GM23338 (cell line): ENCODE measurements around the gene CHN2. TPM values are rescaled to one million over a fixed set of nuclear protein-coding genes. Genes with fewer than 3 reads are reported as not detected.
A peak's percentile ranks its signal among the peaks of the same experiment; 100 is the strongest.
"Not testable (repeated sequence)": the region's sequence is repeated elsewhere in the genome, so short reads cannot be mapped to it uniquely, and the experiment has no call there.

Experiments used
- ATAC-seq: fragments of 200-7000 bp; cut with Tn5 transposase; 3 replicates; pipeline ENCODE4 v1.9.1; 2020
- DNase-seq: peaks from one replicate; pipeline ENCODE4 v3.0.0-alpha.2; 2015; ENCODE audit warnings: low spot score
- H2AFZ ChIP-seq: fragments of 200-600 bp; sonication (generic); 2 replicates; pipeline ENCODE4 v1.8.0; 2016; ENCODE audit warnings: antibody characterized with exemption, mild to moderate bottlenecking, moderate library complexity
- H3F3A ChIP-seq: fragments of 200-600 bp; sonication (generic); replicated peaks from 2 replicates; pipeline ENCODE4 v1.8.0; 2017; ENCODE audit warnings: antibody characterized with exemption, mixed run types, low read depth
- H3K27ac ChIP-seq: fragments of 200-600 bp; sonication (generic); 2 replicates; pipeline ENCODE4 v1.6.1; 2016; ENCODE audit warnings: low read depth
- H3K27me3 ChIP-seq: fragments of 200-600 bp; sonication (generic); 2 replicates; pipeline ENCODE4 v1.8.0; 2016; ENCODE audit warnings: mild to moderate bottlenecking, mixed run types, moderate library complexity; ENCODE audit not compliant: insufficient read depth
- H3K36me3 ChIP-seq: fragments of 200-600 bp; sonication (generic); 2 replicates; pipeline ENCODE4 v1.8.0; 2016; ENCODE audit warnings: mild to moderate bottlenecking; ENCODE audit not compliant: insufficient read depth
- H3K4me1 ChIP-seq: fragments of 200-600 bp; sonication (generic); 2 replicates; pipeline ENCODE4 v1.8.0; 2016; ENCODE audit warnings: mild to moderate bottlenecking, moderate library complexity; ENCODE audit not compliant: insufficient read depth
- H3K4me2 ChIP-seq: fragments of 200-600 bp; sonication (generic); 2 replicates; pipeline ENCODE4 v1.7.1; 2017; ENCODE audit warnings: mixed run types
- H3K4me3 ChIP-seq: fragments of 200-600 bp; sonication (generic); 2 replicates; pipeline ENCODE4 v1.6.1; 2016; ENCODE audit warnings: mixed run types
- H3K79me2 ChIP-seq: fragments of 200-600 bp; sonication (generic); replicated peaks from 2 replicates; pipeline ENCODE4 v1.8.0; 2017; ENCODE audit warnings: mild to moderate bottlenecking; ENCODE audit not compliant: insufficient read depth
- H3K9me2 ChIP-seq: fragments of 200-600 bp; sonication (generic); 2 replicates; pipeline ENCODE4 v1.8.0; 2017; ENCODE audit not compliant: insufficient read depth
- H4K20me1 ChIP-seq: fragments of 200-600 bp; sonication (generic); replicated peaks from 2 replicates; pipeline ENCODE4 v1.8.0; 2017; ENCODE audit warnings: mild to moderate bottlenecking; ENCODE audit not compliant: insufficient read depth
- H3K27ac Mint-ChIP-seq: 2 replicates; pipeline ENCODE4 v1.8.0; 2020; ENCODE audit warnings: inconsistent platforms, mild to moderate bottlenecking, moderate library complexity, mixed read lengths
- H3K27me3 Mint-ChIP-seq: 3 replicates; pipeline ENCODE4 v1.8.0; 2022; ENCODE audit warnings: low read depth, mild to moderate bottlenecking, moderate library complexity, mixed read lengths, inconsistent platforms; ENCODE audit not compliant: insufficient read depth, poor library complexity
- H3K36me3 Mint-ChIP-seq: 3 replicates; pipeline ENCODE4 v1.8.0; 2021; ENCODE audit warnings: low read depth, mild to moderate bottlenecking, inconsistent platforms, moderate library complexity, mixed read lengths
- H3K4me1 Mint-ChIP-seq: 3 replicates; pipeline ENCODE4 v1.8.0; 2020; ENCODE audit warnings: mild to moderate bottlenecking, inconsistent platforms, mixed read lengths
- H3K4me3 Mint-ChIP-seq: 3 replicates; pipeline ENCODE4 v1.8.0; 2021; ENCODE audit warnings: moderate library complexity, mild to moderate bottlenecking, inconsistent platforms, mixed read lengths
- H3K9me3 Mint-ChIP-seq: 3 replicates; pipeline ENCODE4 v1.8.0; 2020; ENCODE audit warnings: moderate library complexity, mild to moderate bottlenecking, inconsistent platforms, mixed read lengths
- CREB1 ChIP-seq: fragments of 250-450 bp; sonication (Bioruptor Pico); IDR thresholded peaks from 2 replicates; pipeline ENCODE4 v1.5.0; 2020; ENCODE audit warnings: low read depth, mild to moderate bottlenecking, moderate library complexity
- EZH2phosphoT487 ChIP-seq: fragments of 200-600 bp; sonication (generic); IDR thresholded peaks from one replicate; pipeline ENCODE4 v1.8.1; 2018; ENCODE audit warnings: antibody characterized with exemption; ENCODE audit not compliant: unreplicated experiment
- JUNB ChIP-seq: IDR thresholded peaks from one replicate; pipeline ENCODE4 v1.6.1; 2016; ENCODE audit warnings: antibody characterized with exemption; ENCODE audit not compliant: unreplicated experiment
- POLR2AphosphoS5 ChIP-seq: IDR thresholded peaks from 2 replicates; pipeline ENCODE4 v1.6.1; 2016; ENCODE audit warnings: antibody characterized with exemption, low read depth
- STAT1 ChIP-seq: IDR thresholded peaks from one replicate; pipeline ENCODE4 v1.6.1; 2016; ENCODE audit warnings: antibody characterized with exemption; ENCODE audit not compliant: unreplicated experiment
- ZNF331 ChIP-seq: fragments of 250-450 bp; sonication (Bioruptor Pico); IDR thresholded peaks from 2 replicates; pipeline ENCODE4 v1.5.0; 2020; ENCODE audit warnings: low read depth, mild to moderate bottlenecking, moderate library complexity
- polyA plus RNA-seq: library from polyadenylated mRNA; unstranded; fragments of >200 nt; fragmentation: Nextera tagmentation; extraction: Ambion mirVana; gene quantifications from 2 replicates; pipeline ENCODE4 v1.2.1, GENCODE V29; 2016
- total RNA-seq: library from RNA; depleted of rRNA; stranded (reverse); fragments of >200 nt; shearing (Covaris generic); gene quantifications from 2 replicates; pipeline ENCODE4 v1.2.3, GENCODE V29; 2014
- TF ChIP-seq, protein P1 (sequence below): fragments of 250-450 bp; sonication (Bioruptor Pico); IDR thresholded peaks from 2 replicates; pipeline ENCODE4 v1.5.0; 2020; ENCODE audit warnings: mild to moderate bottlenecking, moderate library complexity
- TF ChIP-seq, protein P2 (sequence below), 2 experiments: fragments of 200-600 bp in 1 of 2; sonication (generic) in 1 of 2; conservative IDR thresholded peaks; 2 replicates each; pipeline versions ENCODE4 v1.5.1 to v1.6.1; 2016 to 2017; ENCODE audit warnings: antibody characterized with exemption in 2 of 2, low read depth in 2 of 2, mild to moderate bottlenecking in 2 of 2, moderate library complexity in 1 of 2
- TF ChIP-seq, protein P3 (sequence below): IDR thresholded peaks from one replicate; pipeline ENCODE4 v1.6.1; 2018; ENCODE audit warnings: antibody characterized with exemption; ENCODE audit not compliant: unreplicated experiment

Gene CHN2
- total and polyA plus RNA-seq, 2 experiments from 2014 or later: 6.1 to 7.5 TPM

DNA sequence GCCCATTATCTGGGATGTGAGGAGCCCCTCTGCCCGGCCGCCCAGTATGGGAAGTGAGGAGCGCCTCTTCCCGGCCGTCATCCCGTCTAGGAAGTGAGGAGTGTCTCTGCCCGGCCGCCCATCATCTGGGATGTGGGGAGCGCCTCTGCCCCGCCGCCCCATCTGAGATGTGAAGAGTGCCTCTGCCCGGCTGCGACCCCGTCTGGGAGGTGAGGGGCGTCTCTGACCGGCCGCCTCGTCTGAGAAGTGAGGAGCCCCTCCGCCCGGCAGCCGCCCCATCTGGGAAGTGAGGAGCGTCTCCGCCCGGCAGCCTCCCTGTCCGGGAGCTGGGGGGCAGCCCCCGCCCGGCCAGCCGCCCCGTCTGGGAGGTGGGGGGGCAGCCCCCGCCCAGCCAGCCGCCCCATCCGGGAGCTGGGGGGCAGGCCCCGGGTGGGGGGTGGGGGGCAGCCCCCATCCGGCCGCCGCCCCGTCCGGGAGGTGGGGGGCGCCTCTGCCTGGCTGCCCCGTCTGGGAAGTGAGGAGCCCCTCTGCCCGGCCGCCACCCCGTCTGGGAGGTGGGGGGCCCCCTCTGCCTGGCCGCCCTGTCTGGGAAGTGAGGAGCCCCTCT, 69.1 kb downstream of the CHN2 start:
- not testable (repeated sequence) for ATAC-seq, H3K27ac ChIP-seq, H3K4me1 ChIP-seq, H2AFZ ChIP-seq, H3F3A ChIP-seq, H3K36me3 ChIP-seq, H3K4me2 ChIP-seq, H3K27ac Mint-ChIP-seq, H3K9me2 ChIP-seq, DNase-seq, H3K4me3 Mint-ChIP-seq, H3K79me2 ChIP-seq, H3K27me3 Mint-ChIP-seq, H3K4me3 ChIP-seq, H4K20me1 ChIP-seq, H3K27me3 ChIP-seq
- peaks cover 29% of the 10 kb centered on the region for H3K36me3 Mint-ChIP-seq
- H3K4me1 Mint-ChIP-seq: peaks cover 10% of the 10 kb centered on the region
- H3K9me3 Mint-ChIP-seq: peaks cover 30% of the 10 kb centered on the region

DNA sequence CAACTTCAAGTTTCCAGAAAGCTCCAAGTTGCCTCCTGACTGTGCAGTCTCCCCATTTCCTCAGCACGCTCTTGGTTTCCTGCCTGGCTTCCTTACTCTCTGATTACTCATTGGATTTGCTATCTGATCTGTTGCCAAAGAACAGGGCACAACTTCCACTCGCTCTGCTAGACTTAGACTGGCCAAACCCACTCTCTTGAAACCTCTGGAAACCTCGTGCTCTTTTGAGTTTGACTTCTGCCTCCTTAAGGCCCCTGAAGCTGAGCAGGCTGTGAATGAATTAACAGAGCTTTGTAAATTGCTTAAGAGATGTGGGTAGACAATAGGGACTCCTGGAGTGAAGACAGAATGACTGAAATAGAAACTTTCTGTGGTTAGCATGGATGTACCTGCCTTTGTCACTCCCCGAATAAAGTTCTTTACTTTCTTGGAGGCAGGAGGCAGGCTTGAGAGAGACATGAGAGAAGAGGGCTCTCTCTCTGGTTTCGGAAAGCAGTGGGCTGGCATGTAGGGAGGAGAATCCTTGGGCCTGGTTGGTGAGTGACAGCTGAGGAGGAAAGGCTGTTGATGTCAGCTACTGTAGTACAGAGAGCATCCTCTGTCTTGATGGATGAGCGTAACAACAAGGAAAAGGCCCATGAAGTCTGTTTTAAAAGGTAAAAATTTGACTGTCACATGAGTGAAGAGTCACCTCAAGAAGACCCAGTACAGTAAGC, 70.8 kb downstream of the CHN2 start:
- H3K4me3 Mint-ChIP-seq: no peak overlapping the region
- H3K27me3 Mint-ChIP-seq: peaks cover 5% of the 10 kb centered on the region
- no peak overlapping the region for H3K4me2 ChIP-seq
- no peak overlapping the region for H3K27ac ChIP-seq
- peaks cover 4% of the 10 kb centered on the region; the same call in 1 of the 2 replicates for H3K9me2 ChIP-seq
- DNase-seq (no peak), ATAC-seq (peak; percentile 76)
- no peaks in the 10 kb centered on the region for H3F3A ChIP-seq
- no peaks in the 10 kb centered on the region; the same call in 1 of the 2 replicates for H3K4me1 ChIP-seq
- H3K27me3 ChIP-seq: no peaks in the 10 kb centered on the region
- H3K9me3 Mint-ChIP-seq: peaks cover 30% of the 10 kb centered on the region
- no peak overlapping the region for H3K27ac Mint-ChIP-seq
- no peak overlapping the region for H3K4me3 ChIP-seq
- H3K36me3 ChIP-seq: no peaks in the 10 kb centered on the region; the same call in 1 of the 2 replicates
- H3K79me2 ChIP-seq: no peaks in the 10 kb centered on the region
- H2AFZ ChIP-seq: no peak overlapping the region
- H3K36me3 Mint-ChIP-seq: peaks cover 29% of the 10 kb centered on the region
- H3K4me1 Mint-ChIP-seq: peaks cover 10% of the 10 kb centered on the region
- no peaks in the 10 kb centered on the region for H4K20me1 ChIP-seq
- TF ChIP-seq ZNF331 (no peak), POLR2AphosphoS5 (no peak), JUNB (no peak), EZH2phosphoT487 (no peak), STAT1 (no peak), CREB1 (CRISPR knock-in tag) (no peak)
- TF ChIP-seq, protein P1, sequence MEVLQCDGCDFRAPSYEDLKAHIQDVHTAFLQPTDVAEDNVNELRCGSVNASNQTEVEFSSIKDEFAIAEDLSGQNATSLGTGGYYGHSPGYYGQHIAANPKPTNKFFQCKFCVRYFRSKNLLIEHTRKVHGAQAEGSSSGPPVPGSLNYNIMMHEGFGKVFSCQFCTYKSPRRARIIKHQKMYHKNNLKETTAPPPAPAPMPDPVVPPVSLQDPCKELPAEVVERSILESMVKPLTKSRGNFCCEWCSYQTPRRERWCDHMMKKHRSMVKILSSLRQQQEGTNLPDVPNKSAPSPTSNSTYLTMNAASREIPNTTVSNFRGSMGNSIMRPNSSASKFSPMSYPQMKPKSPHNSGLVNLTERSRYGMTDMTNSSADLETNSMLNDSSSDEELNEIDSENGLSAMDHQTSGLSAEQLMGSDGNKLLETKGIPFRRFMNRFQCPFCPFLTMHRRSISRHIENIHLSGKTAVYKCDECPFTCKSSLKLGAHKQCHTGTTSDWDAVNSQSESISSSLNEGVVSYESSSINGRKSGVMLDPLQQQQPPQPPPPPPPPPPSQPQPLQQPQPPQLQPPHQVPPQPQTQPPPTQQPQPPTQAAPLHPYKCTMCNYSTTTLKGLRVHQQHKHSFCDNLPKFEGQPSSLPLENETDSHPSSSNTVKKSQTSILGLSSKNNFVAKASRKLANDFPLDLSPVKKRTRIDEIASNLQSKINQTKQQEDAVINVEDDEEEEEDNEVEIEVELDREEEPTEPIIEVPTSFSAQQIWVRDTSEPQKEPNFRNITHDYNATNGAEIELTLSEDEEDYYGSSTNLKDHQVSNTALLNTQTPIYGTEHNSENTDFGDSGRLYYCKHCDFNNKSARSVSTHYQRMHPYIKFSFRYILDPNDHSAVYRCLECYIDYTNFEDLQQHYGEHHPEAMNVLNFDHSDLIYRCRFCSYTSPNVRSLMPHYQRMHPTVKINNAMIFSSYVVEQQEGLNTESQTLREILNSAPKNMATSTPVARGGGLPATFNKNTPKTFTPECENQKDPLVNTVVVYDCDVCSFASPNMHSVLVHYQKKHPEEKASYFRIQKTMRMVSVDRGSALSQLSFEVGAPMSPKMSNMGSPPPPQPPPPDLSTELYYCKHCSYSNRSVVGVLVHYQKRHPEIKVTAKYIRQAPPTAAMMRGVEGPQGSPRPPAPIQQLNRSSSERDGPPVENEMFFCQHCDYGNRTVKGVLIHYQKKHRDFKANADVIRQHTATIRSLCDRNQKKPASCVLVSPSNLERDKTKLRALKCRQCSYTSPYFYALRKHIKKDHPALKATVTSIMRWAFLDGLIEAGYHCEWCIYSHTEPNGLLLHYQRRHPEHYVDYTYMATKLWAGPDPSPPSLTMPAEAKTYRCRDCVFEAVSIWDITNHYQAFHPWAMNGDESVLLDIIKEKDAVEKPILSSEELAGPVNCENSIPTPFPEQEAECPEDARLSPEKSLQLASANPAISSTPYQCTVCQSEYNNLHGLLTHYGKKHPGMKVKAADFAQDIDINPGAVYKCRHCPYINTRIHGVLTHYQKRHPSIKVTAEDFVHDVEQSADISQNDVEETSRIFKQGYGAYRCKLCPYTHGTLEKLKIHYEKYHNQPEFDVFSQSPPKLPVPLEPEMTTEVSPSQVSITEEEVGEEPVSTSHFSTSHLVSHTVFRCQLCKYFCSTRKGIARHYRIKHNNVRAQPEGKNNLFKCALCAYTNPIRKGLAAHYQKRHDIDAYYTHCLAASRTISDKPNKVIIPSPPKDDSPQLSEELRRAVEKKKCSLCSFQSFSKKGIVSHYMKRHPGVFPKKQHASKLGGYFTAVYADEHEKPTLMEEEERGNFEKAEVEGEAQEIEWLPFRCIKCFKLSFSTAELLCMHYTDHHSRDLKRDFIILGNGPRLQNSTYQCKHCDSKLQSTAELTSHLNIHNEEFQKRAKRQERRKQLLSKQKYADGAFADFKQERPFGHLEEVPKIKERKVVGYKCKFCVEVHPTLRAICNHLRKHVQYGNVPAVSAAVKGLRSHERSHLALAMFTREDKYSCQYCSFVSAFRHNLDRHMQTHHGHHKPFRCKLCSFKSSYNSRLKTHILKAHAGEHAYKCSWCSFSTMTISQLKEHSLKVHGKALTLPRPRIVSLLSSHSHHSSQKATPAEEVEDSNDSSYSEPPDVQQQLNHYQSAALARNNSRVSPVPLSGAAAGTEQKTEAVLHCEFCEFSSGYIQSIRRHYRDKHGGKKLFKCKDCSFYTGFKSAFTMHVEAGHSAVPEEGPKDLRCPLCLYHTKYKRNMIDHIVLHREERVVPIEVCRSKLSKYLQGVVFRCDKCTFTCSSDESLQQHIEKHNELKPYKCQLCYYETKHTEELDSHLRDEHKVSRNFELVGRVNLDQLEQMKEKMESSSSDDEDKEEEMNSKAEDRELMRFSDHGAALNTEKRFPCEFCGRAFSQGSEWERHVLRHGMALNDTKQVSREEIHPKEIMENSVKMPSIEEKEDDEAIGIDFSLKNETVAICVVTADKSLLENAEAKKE (CRISPR knock-in tag): no peak
- TF ChIP-seq, protein P2, sequence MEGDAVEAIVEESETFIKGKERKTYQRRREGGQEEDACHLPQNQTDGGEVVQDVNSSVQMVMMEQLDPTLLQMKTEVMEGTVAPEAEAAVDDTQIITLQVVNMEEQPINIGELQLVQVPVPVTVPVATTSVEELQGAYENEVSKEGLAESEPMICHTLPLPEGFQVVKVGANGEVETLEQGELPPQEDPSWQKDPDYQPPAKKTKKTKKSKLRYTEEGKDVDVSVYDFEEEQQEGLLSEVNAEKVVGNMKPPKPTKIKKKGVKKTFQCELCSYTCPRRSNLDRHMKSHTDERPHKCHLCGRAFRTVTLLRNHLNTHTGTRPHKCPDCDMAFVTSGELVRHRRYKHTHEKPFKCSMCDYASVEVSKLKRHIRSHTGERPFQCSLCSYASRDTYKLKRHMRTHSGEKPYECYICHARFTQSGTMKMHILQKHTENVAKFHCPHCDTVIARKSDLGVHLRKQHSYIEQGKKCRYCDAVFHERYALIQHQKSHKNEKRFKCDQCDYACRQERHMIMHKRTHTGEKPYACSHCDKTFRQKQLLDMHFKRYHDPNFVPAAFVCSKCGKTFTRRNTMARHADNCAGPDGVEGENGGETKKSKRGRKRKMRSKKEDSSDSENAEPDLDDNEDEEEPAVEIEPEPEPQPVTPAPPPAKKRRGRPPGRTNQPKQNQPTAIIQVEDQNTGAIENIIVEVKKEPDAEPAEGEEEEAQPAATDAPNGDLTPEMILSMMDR (conservative IDR thresholded peaks at IDR 0.05; ENCODE audit: low read depth in 2 of 2): no peak
- TF ChIP-seq, protein P3, sequence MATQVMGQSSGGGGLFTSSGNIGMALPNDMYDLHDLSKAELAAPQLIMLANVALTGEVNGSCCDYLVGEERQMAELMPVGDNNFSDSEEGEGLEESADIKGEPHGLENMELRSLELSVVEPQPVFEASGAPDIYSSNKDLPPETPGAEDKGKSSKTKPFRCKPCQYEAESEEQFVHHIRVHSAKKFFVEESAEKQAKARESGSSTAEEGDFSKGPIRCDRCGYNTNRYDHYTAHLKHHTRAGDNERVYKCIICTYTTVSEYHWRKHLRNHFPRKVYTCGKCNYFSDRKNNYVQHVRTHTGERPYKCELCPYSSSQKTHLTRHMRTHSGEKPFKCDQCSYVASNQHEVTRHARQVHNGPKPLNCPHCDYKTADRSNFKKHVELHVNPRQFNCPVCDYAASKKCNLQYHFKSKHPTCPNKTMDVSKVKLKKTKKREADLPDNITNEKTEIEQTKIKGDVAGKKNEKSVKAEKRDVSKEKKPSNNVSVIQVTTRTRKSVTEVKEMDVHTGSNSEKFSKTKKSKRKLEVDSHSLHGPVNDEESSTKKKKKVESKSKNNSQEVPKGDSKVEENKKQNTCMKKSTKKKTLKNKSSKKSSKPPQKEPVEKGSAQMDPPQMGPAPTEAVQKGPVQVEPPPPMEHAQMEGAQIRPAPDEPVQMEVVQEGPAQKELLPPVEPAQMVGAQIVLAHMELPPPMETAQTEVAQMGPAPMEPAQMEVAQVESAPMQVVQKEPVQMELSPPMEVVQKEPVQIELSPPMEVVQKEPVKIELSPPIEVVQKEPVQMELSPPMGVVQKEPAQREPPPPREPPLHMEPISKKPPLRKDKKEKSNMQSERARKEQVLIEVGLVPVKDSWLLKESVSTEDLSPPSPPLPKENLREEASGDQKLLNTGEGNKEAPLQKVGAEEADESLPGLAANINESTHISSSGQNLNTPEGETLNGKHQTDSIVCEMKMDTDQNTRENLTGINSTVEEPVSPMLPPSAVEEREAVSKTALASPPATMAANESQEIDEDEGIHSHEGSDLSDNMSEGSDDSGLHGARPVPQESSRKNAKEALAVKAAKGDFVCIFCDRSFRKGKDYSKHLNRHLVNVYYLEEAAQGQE: no peak
